AML-193 (cell line): ENCODE results near the gene NPBWR2.

Experiments used
- DNase-seq, 2 experiments: peaks; one replicate each; lab custom pipeline; 2025; lab: John Stamatoyannopoulos, UW

Gene NPBWR2

GRCh38 chr20:64072498-64073063, 34.8 kb downstream of the NPBWR2 start:
- DNase-seq, result no peak

GRCh38 chr20:64071341-64072332, 35.7 kb downstream of the NPBWR2 start:
- no peak for DNase-seq

- no peak for DNase-seq
Measured at GRCh38 chr20:64070244-64070993, 36.9 kb downstream of the NPBWR2 start.

GRCh38 chr20:64069614-64070243, 37.6 kb downstream of the NPBWR2 start:
- DNase-seq, result peak in 1 of 2 experiments; percentile 16

GRCh38 chr20:64069209-64069613, 38.2 kb downstream of the NPBWR2 start:
- no peak for DNase-seq

GRCh38 chr20:64068386-64069208, 38.8 kb downstream of the NPBWR2 start:
- DNase-seq, result no peak

- DNase-seq, result no peak
Measured at GRCh38 chr20:64067733-64068307, 39.5 kb downstream of the NPBWR2 start.

- no peak for DNase-seq
Measured at GRCh38 chr20:64067005-64067632, 40.2 kb downstream of the NPBWR2 start.

GRCh38 chr20:64065974-64066343, 41.4 kb downstream of the NPBWR2 start:
- DNase-seq, result peak; percentile 73 to 80

GRCh38 chr20:64065062-64065973, 42.0 kb downstream of the NPBWR2 start:
- no peak for DNase-seq

- DNase-seq, result no peak
Measured at GRCh38 chr20:64064145-64064698, 43.1 kb downstream of the NPBWR2 start.

- DNase-seq, result no peak
Measured at GRCh38 chr20:64063389-64064144, 43.8 kb downstream of the NPBWR2 start.

- peak; percentile 83 to 88 for DNase-seq
Measured at GRCh38 chr20:64062596-64063388, 44.6 kb downstream of the NPBWR2 start, which contains the start of gene TCEA2. TCEA2 (plus strand) TSS chr20:64063198; CDS start chr20:64063313, 115 bp downstream.

GRCh38 chr20:64062276-64062595, 45.1 kb downstream of the NPBWR2 start:
- no peak for DNase-seq

GRCh38 chr20:64058536-64058935, 48.8 kb downstream of the NPBWR2 start:
- no peak for DNase-seq

- peak; percentile 26 to 43 for DNase-seq
Measured at GRCh38 chr20:64057628-64058498, 49.5 kb downstream of the NPBWR2 start.
